Measurements from ENCODE around the gene ADD2.

GRCh38 chr2:70718241-70718640, 49.8 kb downstream of the ADD2 start:
- TF ChIP-seq CTCF (IDR thresholded peaks at IDR 0.05): no peak
- no peak for TF ChIP-seq POLR2A (IDR thresholded peaks at IDR 0.05)
